ENCODE data around the gene VAPA.

VAPA gene

GRCh38 chr18:9927392-9928063 is 13.7 kb downstream of the VAPA start:
- TF ChIP-seq CTCF (conservative IDR thresholded peaks at IDR 0.05; ENCODE audit: low read depth, low read length) = no peak
- no peak overlapping the region for H3K4me3 ChIP-seq (ENCODE audit: low read depth, low read length)
- DNase-seq (ENCODE audit: low read depth) = no peak

- DNase-seq (ENCODE audit: low read depth) = no peak
- no peak for TF ChIP-seq CTCF (conservative IDR thresholded peaks at IDR 0.05; ENCODE audit: low read depth, low read length)
- H3K4me3 ChIP-seq (ENCODE audit: low read depth, low read length) = no peak overlapping the region
Observed at GRCh38 chr18:9928646-9929259, 14.9 kb downstream of the VAPA start.

- H3K4me3 ChIP-seq (ENCODE audit: low read depth, low read length) = no peak overlapping the region
- no peak for DNase-seq (ENCODE audit: low read depth)
- no peak for TF ChIP-seq CTCF (conservative IDR thresholded peaks at IDR 0.05; ENCODE audit: low read depth, low read length)
Observed at GRCh38 chr18:9930299-9930884, 16.6 kb downstream of the VAPA start.

GRCh38 chr18:9931146-9931545 is 17.3 kb downstream of the VAPA start:
- DNase-seq (ENCODE audit: low read depth) = no peak
- no peak overlapping the region for H3K4me3 ChIP-seq (ENCODE audit: low read depth, low read length)
- TF ChIP-seq CTCF (conservative IDR thresholded peaks at IDR 0.05; ENCODE audit: low read depth, low read length) = no peak

GRCh38 chr18:9931678-9932077 is 17.9 kb downstream of the VAPA start:
- no peak for DNase-seq (ENCODE audit: low read depth)
- TF ChIP-seq CTCF (conservative IDR thresholded peaks at IDR 0.05; ENCODE audit: low read depth, low read length) = no peak
- no peak overlapping the region for H3K4me3 ChIP-seq (ENCODE audit: low read depth, low read length)

DNA sequence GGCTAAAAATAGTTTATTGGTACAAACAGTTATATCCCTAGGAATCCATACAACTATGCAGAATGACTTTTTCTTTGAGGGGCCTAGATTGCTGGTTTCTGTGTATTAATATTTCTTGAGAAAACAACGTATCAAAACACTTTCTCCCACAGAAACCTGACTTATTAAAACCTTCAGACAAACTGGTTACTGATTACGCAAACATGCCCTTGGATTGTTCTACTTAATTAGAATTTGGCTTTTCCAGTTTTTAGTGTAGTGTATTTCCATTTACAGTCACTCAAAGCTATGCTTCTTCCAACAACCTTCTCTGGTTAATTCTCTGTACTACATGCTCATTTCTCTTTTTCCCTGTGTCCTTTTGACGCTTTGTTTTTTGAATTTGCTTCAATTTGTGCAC is 20.0 kb downstream of the VAPA start:
- TF ChIP-seq CTCF (conservative IDR thresholded peaks at IDR 0.05; ENCODE audit: low read depth, low read length) = no peak
- H3K4me3 ChIP-seq (ENCODE audit: low read depth, low read length) = no peak overlapping the region
- DNase-seq (ENCODE audit: low read depth) = no peak

Measured in choroid plexus epithelial cell (primary cell).